Nephron (organoid): ENCODE results near the gene PHLDB2.

Experiments used
- H3K27ac Mint-ChIP-seq, 3 experiments: 2 replicates each; pipeline ENCODE4 v1.8.0; 2020; ENCODE audit warnings: mixed read lengths in 3 of 3, mild to moderate bottlenecking in 2 of 3, moderate library complexity in 1 of 3
- H3K27me3 Mint-ChIP-seq: 2 replicates; pipeline ENCODE4 v1.8.0; 2021; ENCODE audit warnings: low read depth, mild to moderate bottlenecking, moderate library complexity, mixed read lengths
- H3K36me3 Mint-ChIP-seq: 2 replicates; pipeline ENCODE4 v1.8.0; 2020; ENCODE audit warnings: low read depth, mixed read lengths
- H3K4me1 Mint-ChIP-seq: 2 replicates; pipeline ENCODE4 v1.8.0; 2020; ENCODE audit warnings: mixed read lengths
- H3K4me3 Mint-ChIP-seq, 3 experiments: 2 replicates each; pipeline ENCODE4 v1.8.0; 2020; ENCODE audit warnings: mild to moderate bottlenecking in 3 of 3, mixed read lengths in 3 of 3, moderate library complexity in 2 of 3
- H3K9me3 Mint-ChIP-seq: 2 replicates; pipeline ENCODE4 v1.8.0; 2020; ENCODE audit warnings: mixed read lengths
- CTCF ChIP-seq, 3 experiments: fragments of 200-600 bp; sonication (generic); IDR thresholded peaks; one replicate each; pipeline ENCODE4 v1.5.0; 2021; ENCODE audit warnings: antibody characterized with exemption in 3 of 3; ENCODE audit not compliant: unreplicated experiment in 3 of 3

Gene PHLDB2

DNA sequence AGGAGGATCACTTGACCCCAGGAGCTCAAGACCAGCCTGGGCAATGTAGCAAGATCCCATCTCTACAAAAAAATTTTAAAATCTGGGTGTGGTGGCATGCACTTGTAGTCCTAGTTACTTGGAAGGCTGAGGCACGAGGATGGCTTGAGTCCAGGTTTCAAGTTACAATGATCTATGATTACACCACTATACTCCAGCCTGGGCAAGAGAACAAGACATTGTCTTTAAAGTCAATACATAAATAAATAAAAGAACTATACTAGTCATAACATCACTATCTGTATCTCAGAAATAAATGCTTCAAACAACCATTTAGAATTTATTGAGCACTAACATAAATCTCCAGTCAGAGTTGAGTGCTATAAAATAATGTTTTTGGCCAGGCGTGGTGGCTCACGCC is 8.5 kb upstream of the PHLDB2 start:
- Mint-ChIP-seq H3K9me3 (no peaks in the 10 kb centered on the region), H3K36me3 (peaks cover 4% of the 10 kb centered on the region), H3K4me1 (peaks cover 47% of the 10 kb centered on the region), H3K27ac (peak overlapping the region in 2 of 3 experiments; percentile 57 to 92), H3K27me3 (no peaks in the 10 kb centered on the region), H3K4me3 (no peak overlapping the region)
- no peak for TF ChIP-seq CTCF (IDR thresholded peaks at IDR 0.05; ENCODE audit: unreplicated experiment in 3 of 3)

DNA sequence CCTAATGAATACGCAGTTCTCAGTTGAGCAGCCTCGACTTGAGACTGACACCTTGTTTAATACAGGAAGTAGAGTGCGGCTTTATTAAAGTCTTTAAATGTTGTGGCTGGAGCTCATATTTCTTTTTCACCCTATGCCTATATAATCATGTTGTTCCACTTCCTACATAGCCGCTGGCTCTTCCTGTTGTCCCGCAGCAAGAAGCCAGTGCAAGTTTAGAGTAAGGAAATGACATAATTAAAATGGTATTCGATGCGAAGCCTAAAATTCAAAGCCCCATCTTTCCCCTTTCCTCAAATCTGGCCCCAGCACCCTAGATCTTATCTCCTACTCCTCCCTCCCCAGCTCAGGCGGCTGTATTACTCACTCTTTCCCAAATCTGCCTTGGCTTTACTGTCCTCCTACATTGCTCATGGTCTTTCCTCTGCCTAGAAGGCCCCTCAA is 7.5 kb upstream of the PHLDB2 start:
- Mint-ChIP-seq H3K27ac (peak overlapping the region; percentile 69 to 92 (median 92)), H3K4me3 (no peak overlapping the region), H3K36me3 (peaks cover 4% of the 10 kb centered on the region), H3K9me3 (no peaks in the 10 kb centered on the region), H3K27me3 (no peaks in the 10 kb centered on the region), H3K4me1 (peaks cover 45% of the 10 kb centered on the region)
- no peak for TF ChIP-seq CTCF (IDR thresholded peaks at IDR 0.05; ENCODE audit: unreplicated experiment in 3 of 3)

GRCh38 chr3:111852540-111852939 is 6.5 kb upstream of the PHLDB2 start:
- Mint-ChIP-seq H3K27me3 (no peaks in the 10 kb centered on the region), H3K4me1 (peaks cover 42% of the 10 kb centered on the region), H3K9me3 (no peaks in the 10 kb centered on the region), H3K4me3 (no peak overlapping the region), H3K27ac (peak overlapping the region; percentile 27 to 86 (median 42)), H3K36me3 (peaks cover 4% of the 10 kb centered on the region)
- no peak for TF ChIP-seq CTCF (IDR thresholded peaks at IDR 0.05; ENCODE audit: unreplicated experiment in 3 of 3)

DNA sequence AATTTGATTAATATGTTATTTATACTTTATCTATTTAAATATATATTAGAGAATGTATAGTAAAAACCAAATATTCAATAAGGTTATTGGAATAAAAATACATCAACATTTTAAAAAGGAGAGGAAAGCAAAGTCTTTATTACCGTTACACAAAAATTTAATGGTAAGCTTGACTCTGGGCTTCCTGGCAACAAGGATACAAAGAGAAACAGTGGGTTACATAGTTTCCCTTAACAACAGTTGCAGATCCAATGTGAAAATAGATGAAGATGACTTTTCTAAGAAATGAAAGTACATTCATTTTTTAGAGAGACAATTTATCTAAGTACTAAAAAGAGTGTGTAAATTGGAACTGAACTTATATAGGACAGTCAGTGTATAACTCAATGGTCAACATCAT is 6.0 kb upstream of the PHLDB2 start:
- Mint-ChIP-seq H3K4me3 (no peak overlapping the region), H3K36me3 (peaks cover 4% of the 10 kb centered on the region), H3K4me1 (peaks cover 38% of the 10 kb centered on the region), H3K27ac (peak overlapping the region in 2 of 3 experiments; percentile 13 to 45), H3K9me3 (no peaks in the 10 kb centered on the region), H3K27me3 (no peaks in the 10 kb centered on the region)
- TF ChIP-seq CTCF (IDR thresholded peaks at IDR 0.05; ENCODE audit: unreplicated experiment in 3 of 3): no peak

DNA sequence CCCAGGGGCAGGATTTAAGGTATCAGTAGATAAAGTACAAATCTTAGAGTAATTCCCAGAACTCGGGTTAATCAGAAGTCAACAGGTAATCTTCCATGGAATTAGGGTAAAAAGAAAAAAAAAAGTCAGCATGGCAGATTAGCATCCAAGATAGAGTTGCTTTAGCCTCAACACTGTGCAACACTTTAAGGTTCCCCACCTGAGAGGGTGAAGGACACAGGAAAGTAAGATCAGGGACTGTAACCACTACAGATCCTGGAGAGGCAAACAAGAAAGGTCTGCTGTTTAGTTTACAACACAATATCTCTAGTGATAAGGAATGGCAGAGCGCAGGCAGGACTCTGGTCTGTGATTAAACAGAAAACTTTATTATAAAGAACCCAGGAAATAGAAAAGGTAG is 4.1 kb upstream of the PHLDB2 start:
- no peaks in the 10 kb centered on the region for H3K9me3 Mint-ChIP-seq
- H3K4me3 Mint-ChIP-seq: peak overlapping the region in 2 of 3 experiments; percentile 17 to 21
- peaks cover 32% of the 10 kb centered on the region for H3K4me1 Mint-ChIP-seq
- H3K27ac Mint-ChIP-seq: peak overlapping the region; percentile 16 to 66 (median 45)
- peaks cover 4% of the 10 kb centered on the region for H3K36me3 Mint-ChIP-seq
- no peaks in the 10 kb centered on the region for H3K27me3 Mint-ChIP-seq
- no peak for TF ChIP-seq CTCF (IDR thresholded peaks at IDR 0.05; ENCODE audit: unreplicated experiment in 3 of 3)

DNA sequence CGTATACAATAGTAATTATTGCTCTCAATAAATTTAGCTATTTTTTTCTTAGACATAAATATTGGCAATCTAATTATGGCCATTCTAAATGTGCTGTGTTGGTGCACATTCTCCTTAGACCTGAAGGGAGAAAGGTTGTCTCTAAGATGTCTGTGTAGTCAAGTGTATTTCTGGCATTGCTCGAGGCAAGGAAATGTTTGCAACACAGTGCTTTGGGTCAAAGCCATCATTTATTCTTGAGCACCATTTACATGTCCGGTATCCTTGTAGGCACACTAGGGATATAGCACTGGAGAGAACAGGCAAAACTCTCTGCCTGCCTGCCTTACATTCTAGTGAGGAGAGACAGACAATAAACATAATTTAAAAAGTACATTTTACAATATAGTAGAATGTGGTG is 2.6 kb upstream of the PHLDB2 start:
- H3K9me3 Mint-ChIP-seq: no peaks in the 10 kb centered on the region
- no peaks in the 10 kb centered on the region for H3K27me3 Mint-ChIP-seq
- H3K27ac Mint-ChIP-seq: peak overlapping the region in 2 of 3 experiments; percentile 57 to 92
- TF ChIP-seq CTCF (IDR thresholded peaks at IDR 0.05; ENCODE audit: unreplicated experiment in 3 of 3): no peak
- peaks cover 4% of the 10 kb centered on the region for H3K36me3 Mint-ChIP-seq
- peak overlapping the region; percentile 37 to 80 (median 72) for H3K4me3 Mint-ChIP-seq
- H3K4me1 Mint-ChIP-seq: peaks cover 37% of the 10 kb centered on the region
